Measurements from ENCODE around the gene ITPKC. TPM values are rescaled to one million over a fixed set of nuclear protein-coding genes. Genes with fewer than 3 reads are reported as not detected.

ITPKC gene
- total RNA-seq, 2 experiments from 2014 or later = 5.5 to 6.5 TPM

GRCh38 chr19:40756502-40757110 lies 39.7 kb downstream of the ITPKC start:
- H3K4me1 ChIP-seq (ENCODE audit: insufficient read depth, low read length, poor library complexity, severe bottlenecking) = peaks cover 35% of the 10 kb centered on the region
- peaks cover 92% of the 10 kb centered on the region for H3K36me3 ChIP-seq (ENCODE audit: insufficient read depth, low read length)

GRCh38 chr19:40758491-40758890 lies 41.6 kb downstream of the ITPKC start:
- TF ChIP-seq EZH2phosphoT487 (IDR thresholded peaks at IDR 0.05; ENCODE audit: borderline replicate concordance, low read depth, low read length) (no peak), CTCF (conservative IDR thresholded peaks at IDR 0.05; ENCODE audit: low read length) (no peak)
- Histone ChIP-seq H3K9me2 (ENCODE audit: insufficient read depth, low read length) (no peaks in the 10 kb centered on the region), H3K4me2 (ENCODE audit: low read length) (no peak overlapping the region), H3K4me1 (ENCODE audit: insufficient read depth, low read length, poor library complexity, severe bottlenecking) (peaks cover 29% of the 10 kb centered on the region), H4K20me1 (ENCODE audit: insufficient read depth, low read length) (peaks cover 20% of the 10 kb centered on the region), H3K36me3 (ENCODE audit: insufficient read depth, low read length) (peaks cover 95% of the 10 kb centered on the region), H3K79me2 (ENCODE audit: insufficient read depth, low read depth, low read length) (peaks cover 63% of the 10 kb centered on the region), H2AFZ (ENCODE audit: low read length) (no peak overlapping the region), H3K4me3 (ENCODE audit: low read depth, low read length, poor library complexity, severe bottlenecking) (no peak overlapping the region), H3K27ac (ENCODE audit: low read depth, low read length, poor library complexity, severe bottlenecking) (no peak overlapping the region), H3K9me3 (ENCODE audit: low read length) (no peaks in the 10 kb centered on the region)
- intact Hi-C loops (cut with micrococcal nuclease; ENCODE audit: unreplicated experiment) = no loop called here
- POLR2A ChIA-PET = no interaction called here
- no peak for DNase-seq (ENCODE audit: low spot score)
- no TSS peak for BruUV-seq (replicated peaks)
- CTCF ChIA-PET (ENCODE audit: unreplicated experiment) = no interaction called here

More at GRCh38 chr19:40756502-40757110, 39.7 kb downstream of the ITPKC start:
- no peak overlapping the region for H2AFZ ChIP-seq (ENCODE audit: low read length)
- intact Hi-C loops (cut with micrococcal nuclease; ENCODE audit: unreplicated experiment) = no loop called here
- H3K9me2 ChIP-seq (ENCODE audit: insufficient read depth, low read length) = no peaks in the 10 kb centered on the region
- H3K4me2 ChIP-seq (ENCODE audit: low read length) = peak overlapping the region; percentile 98; the same call in 1 of the 2 replicates
- BruUV-seq (replicated peaks) = no TSS peak
- no peaks in the 10 kb centered on the region for H3K9me3 ChIP-seq (ENCODE audit: low read length)
- H3K27ac ChIP-seq (ENCODE audit: low read depth, low read length, poor library complexity, severe bottlenecking) = no peak overlapping the region
- no peak for DNase-seq (ENCODE audit: low spot score)
- CTCF ChIA-PET (ENCODE audit: unreplicated experiment) = no interaction called here
- POLR2A ChIA-PET = interaction anchor here (1.0 kb wide), 1 partner anchor 22 kb away, joined by 4 read pairs; the partner anchor contains the start of gene RAB4B
- H3K4me3 ChIP-seq (ENCODE audit: low read depth, low read length, poor library complexity, severe bottlenecking) = no peak overlapping the region
- H4K20me1 ChIP-seq (ENCODE audit: insufficient read depth, low read length) = peaks cover 25% of the 10 kb centered on the region
- H3K79me2 ChIP-seq (ENCODE audit: insufficient read depth, low read depth, low read length) = peaks cover 82% of the 10 kb centered on the region
- TF ChIP-seq EZH2phosphoT487 (IDR thresholded peaks at IDR 0.05; ENCODE audit: borderline replicate concordance, low read depth, low read length) (no peak), CTCF (conservative IDR thresholded peaks at IDR 0.05; ENCODE audit: low read length) (no peak)

- no peak for TF ChIP-seq EZH2phosphoT487 (IDR thresholded peaks at IDR 0.05; ENCODE audit: borderline replicate concordance, low read depth, low read length)
- no peak for TF ChIP-seq CTCF (conservative IDR thresholded peaks at IDR 0.05; ENCODE audit: low read length)
- no peak overlapping the region for H3K4me2 ChIP-seq (ENCODE audit: low read length)
- no peaks in the 10 kb centered on the region for H3K9me3 ChIP-seq (ENCODE audit: low read length)
- POLR2A ChIA-PET = no interaction called here
- CTCF ChIA-PET (ENCODE audit: unreplicated experiment) = no interaction called here
- peaks cover 25% of the 10 kb centered on the region for H3K4me1 ChIP-seq (ENCODE audit: insufficient read depth, low read length, poor library complexity, severe bottlenecking)
- DNase-seq (ENCODE audit: low spot score) = no peak
- H2AFZ ChIP-seq (ENCODE audit: low read length) = no peak overlapping the region
- no TSS peak for BruUV-seq (replicated peaks)
- H3K9me2 ChIP-seq (ENCODE audit: insufficient read depth, low read length) = no peaks in the 10 kb centered on the region
- peaks cover 17% of the 10 kb centered on the region for H4K20me1 ChIP-seq (ENCODE audit: insufficient read depth, low read length)
- H3K27ac ChIP-seq (ENCODE audit: low read depth, low read length, poor library complexity, severe bottlenecking) = no peak overlapping the region
- intact Hi-C loops (cut with micrococcal nuclease; ENCODE audit: unreplicated experiment) = no loop called here
- H3K36me3 ChIP-seq (ENCODE audit: insufficient read depth, low read length) = peaks cover 98% of the 10 kb centered on the region
- peaks cover 55% of the 10 kb centered on the region for H3K79me2 ChIP-seq (ENCODE audit: insufficient read depth, low read depth, low read length)
- H3K4me3 ChIP-seq (ENCODE audit: low read depth, low read length, poor library complexity, severe bottlenecking) = no peak overlapping the region
Observed at GRCh38 chr19:40759352-40759751, 42.4 kb downstream of the ITPKC start.
